NCI-H1048 (cell line): ENCODE data around the gene MCCC1.
"Not testable (repeated sequence)": the region's sequence is repeated elsewhere in the genome, so short reads cannot be mapped to it uniquely, and the experiment has no call there.

Source experiments
- DNase-seq: peaks from one replicate; lab custom pipeline; 2025; lab: John Stamatoyannopoulos, UW

MCCC1 gene

GRCh38 chr3:183103950-183104349 is 4.7 kb upstream of the MCCC1 start:
- DNase-seq = not testable (repeated sequence)

GRCh38 chr3:183101040-183101439 is 1.7 kb upstream of the MCCC1 start:
- not testable (repeated sequence) for DNase-seq

- no peak for DNase-seq
Measured at GRCh38 chr3:183100376-183100775, 1.1 kb upstream of the MCCC1 start.

- DNase-seq = no peak
Measured at GRCh38 chr3:183099838-183100204, 525 bp upstream of the MCCC1 start.

- no peak for DNase-seq
Measured at GRCh38 chr3:183098536-183099025, 715 bp downstream of the MCCC1 start.

- no peak for DNase-seq
Measured at GRCh38 chr3:183094711-183095110, 4.6 kb downstream of the MCCC1 start.

GRCh38 chr3:183092256-183092655 is 7.0 kb downstream of the MCCC1 start:
- DNase-seq = no peak

GRCh38 chr3:183087184-183087583 is 12.1 kb downstream of the MCCC1 start:
- DNase-seq = no peak

- DNase-seq = no peak
Measured at GRCh38 chr3:183085634-183086390, 13.5 kb downstream of the MCCC1 start.

GRCh38 chr3:183082355-183082915 is 16.9 kb downstream of the MCCC1 start:
- no peak for DNase-seq

GRCh38 chr3:183081459-183082183 is 17.7 kb downstream of the MCCC1 start:
- DNase-seq = no peak

- DNase-seq = no peak
Measured at GRCh38 chr3:183080628-183081027, 18.7 kb downstream of the MCCC1 start.

GRCh38 chr3:183074881-183075280 is 24.4 kb downstream of the MCCC1 start:
- DNase-seq = no peak

- DNase-seq = no peak
Measured at GRCh38 chr3:183074261-183074660, 25.0 kb downstream of the MCCC1 start.

GRCh38 chr3:183073839-183074238 is 25.5 kb downstream of the MCCC1 start:
- DNase-seq = no peak

GRCh38 chr3:183070892-183071291 is 28.4 kb downstream of the MCCC1 start:
- DNase-seq = no peak

- DNase-seq = no peak
Measured at GRCh38 chr3:183069086-183069485, 30.2 kb downstream of the MCCC1 start.

GRCh38 chr3:183066891-183067290 is 32.4 kb downstream of the MCCC1 start:
- DNase-seq = not testable (repeated sequence)

- no peak for DNase-seq
Measured at GRCh38 chr3:183064475-183064874, 34.8 kb downstream of the MCCC1 start.

- no peak for DNase-seq
Measured at GRCh38 chr3:183061391-183062172, 37.7 kb downstream of the MCCC1 start.

- no peak for DNase-seq
Measured at GRCh38 chr3:183058351-183058750, 40.9 kb downstream of the MCCC1 start.

GRCh38 chr3:183050706-183051105 is 48.6 kb downstream of the MCCC1 start:
- no peak for DNase-seq
